Upper lobe of left lung (tissue), 6 donors: ENCODE data around the gene PRSS8. TPM values are rescaled to one million over a fixed set of nuclear protein-coding genes. Genes with fewer than 3 reads are reported as not detected.
"Not testable (repeated sequence)": the region's sequence is repeated elsewhere in the genome, so short reads cannot be mapped to it uniquely, and the experiment has no call there.

Experiments
- ATAC-seq, 2 donors: fragments of 200-7000 bp; cut with Tn5 transposase; one replicate each; pipeline ENCODE4 v1.9.1; 2022; ENCODE audit warnings: mild to moderate bottlenecking in 2 of 2, moderate library complexity in 2 of 2; ENCODE audit not compliant: low FRiP score in 2 of 2
- DNase-seq, 2 donors: peaks; one replicate each; pipeline ENCODE4 v3.0.0-alpha.2; 2019 to 2020
- H3K27ac ChIP-seq, 4 donors: fragments of 200-600 bp; sonication (generic); one replicate each; pipeline ENCODE4 v1.5.1; 2016 to 2019
- H3K27me3 ChIP-seq, 4 donors: fragments of 200-600 bp; sonication (generic); one replicate each; pipeline ENCODE4 v1.5.1; 2017 to 2019
- H3K36me3 ChIP-seq, 4 donors: fragments of 200-600 bp; sonication (generic); one replicate each; pipeline ENCODE4 v1.5.1; 2016 to 2019
- H3K4me1 ChIP-seq, 4 donors: fragments of 200-600 bp; sonication (generic); one replicate each; pipeline ENCODE4 v1.5.1; 2018 to 2019
- H3K4me3 ChIP-seq, 4 donors: fragments of 200-600 bp; sonication (generic); one replicate each; pipeline ENCODE4 v1.5.1; 2017 to 2019; ENCODE audit warnings: mild to moderate bottlenecking in 2 of 4, moderate library complexity in 1 of 4
- H3K9me3 ChIP-seq, 4 donors: fragments of 200-600 bp; sonication (generic); one replicate each; pipeline ENCODE4 v1.5.1; 2018 to 2019
- CTCF ChIP-seq, 6 experiments: fragments of 450-650 bp in 4 of 6; fragments of 200-600 bp in 2 of 6; sonication (generic) in 2 of 6; IDR thresholded peaks; one replicate each; pipeline ENCODE4 v1.5.1; 2016 to 2019; ENCODE audit warnings: antibody characterized with exemption in 6 of 6
- EP300 ChIP-seq, 4 donors: sonication (generic); formaldehyde crosslinking; IDR thresholded peaks; one replicate each; pipeline ENCODE4 v1.5.1; 2017; ENCODE audit warnings: antibody characterized with exemption in 4 of 4, control low read depth in 2 of 4
- POLR2A ChIP-seq, 4 donors: fragments of 450-650 bp; IDR thresholded peaks; one replicate each; pipeline ENCODE4 v1.5.1; 2016 to 2017; ENCODE audit warnings: antibody characterized with exemption in 4 of 4, mild to moderate bottlenecking in 2 of 4
- POLR2AphosphoS5 ChIP-seq, 2 donors: sonication (generic); formaldehyde crosslinking; IDR thresholded peaks; one replicate each; pipeline ENCODE4 v1.5.1; 2017; ENCODE audit warnings: antibody characterized with exemption in 2 of 2
- WGBS, 2 donors: methylation state at CpG; one replicate each; pipeline ENCODE4 v1.1.5; 2017 to 2018; 5-methylcytosine and 5-hydroxymethylcytosine counted together
- total RNA-seq, 6 donors: library from RNA; depleted of rRNA in 4 of 6; stranded (reverse); fragments of >200 nt in 4 of 6; gene quantifications; one replicate each; pipeline versions ENCODE4 v1.1.0 to v1.2.1, GENCODE V29; 2016 to 2021
- donor health status: DM: no; HTN: no; CAD: no; lungs with moderate emphysema.
- donor health status: DM: no; HTN: yes; CAD: no; lungs with severe emphysema.

The PRSS8 gene
- total RNA-seq, 6 donors from 2014 or later = 59.7 to 155 (median 109) TPM

- peak; percentile 92 to 98 for DNase-seq
- Histone ChIP-seq H3K36me3 (peaks cover 3 to 16% (median 11%) of the 10 kb centered on the region in 4 donors), H3K4me1 (peaks cover 15 to 27% (median 18%) of the 10 kb centered on the region in 4 donors), H3K9me3 (no peaks in the 10 kb centered on the region), H3K4me3 (peak overlapping the region in 3 of 4 donors; percentile 5 to 38 (median 23)), H3K27me3 (no peaks in the 10 kb centered on the region), H3K27ac (peak overlapping the region in 3 of 4 donors; percentile 60 to 74 (median 69))
- peak; percentile 93 for ATAC-seq
- TF ChIP-seq POLR2A (IDR thresholded peaks at IDR 0.05) (peak in 1 of 4 donors; percentile 28), POLR2AphosphoS5 (IDR thresholded peaks at IDR 0.05) (peak; percentile 42 to 49), EP300 (IDR thresholded peaks at IDR 0.05) (no peak), CTCF (IDR thresholded peaks at IDR 0.05) (peak; percentile 74 to 90 (median 85))
- WGBS, 2 donors = 8 to 11% methylated on average over 30 to 33 of the region's 33 CpGs
Measured at GRCh38 chr16:31105677-31106213, 29.8 kb downstream of the PRSS8 start.

- not testable (repeated sequence) for H3K36me3 ChIP-seq, H3K9me3 ChIP-seq, H3K4me3 ChIP-seq, H3K27me3 ChIP-seq, H3K4me1 ChIP-seq, H3K27ac ChIP-seq, DNase-seq
- peak in 1 of 2 donors; percentile 19 for ATAC-seq
- WGBS, 2 donors = 84 to 85% methylated on average over 13 of the region's 13 CpGs
Measured at GRCh38 chr16:31100876-31101641, 34.5 kb downstream of the PRSS8 start.

GRCh38 chr16:31099860-31100638 is 35.5 kb downstream of the PRSS8 start:
- WGBS, 2 donors = 60 to 81% methylated on average over 4 of the region's 4 CpGs
- Histone ChIP-seq H3K9me3 (no peaks in the 10 kb centered on the region), H3K4me3 (no peak overlapping the region), H3K36me3 (no peaks in the 10 kb centered on the region), H3K4me1 (peaks cover 6 to 10% (median 7%) of the 10 kb centered on the region in 4 donors), H3K27ac (no peak overlapping the region), H3K27me3 (no peaks in the 10 kb centered on the region)
- DNase-seq (no peak), ATAC-seq (no peak)
- TF ChIP-seq POLR2A (IDR thresholded peaks at IDR 0.05) (no peak), POLR2AphosphoS5 (IDR thresholded peaks at IDR 0.05) (no peak), CTCF (IDR thresholded peaks at IDR 0.05) (no peak), EP300 (IDR thresholded peaks at IDR 0.05) (no peak)

- Histone ChIP-seq H3K4me1 (peaks cover 13 to 31% (median 20%) of the 10 kb centered on the region in 4 donors), H3K9me3 (no peaks in the 10 kb centered on the region), H3K27ac (peak within 1 kb of the TSS; percentile 80 to 89 (median 84)), H3K36me3 (peaks cover 0 to 17% (median 11%) of the 10 kb centered on the region in 4 donors), H3K4me3 (peak within 1 kb of the TSS; percentile 45 to 88 (median 77)), H3K27me3 (no peaks in the 10 kb centered on the region)
- DNase-seq (peak; percentile 96 to 97), ATAC-seq (peak; percentile 96 to 97)
- WGBS, 2 donors = 0% methylated on average over 20 to 61 of the region's 69 CpGs
- TF ChIP-seq POLR2A (IDR thresholded peaks at IDR 0.05) = peak in 2 of 4 donors; percentile 56 to 75
- TF ChIP-seq CTCF (IDR thresholded peaks at IDR 0.05) = peak in 3 of 6 experiments; percentile 17 to 48 (median 39)
- TF ChIP-seq EP300 (IDR thresholded peaks at IDR 0.05) = no peak
- peak; percentile 53 to 85 for TF ChIP-seq POLR2AphosphoS5 (IDR thresholded peaks at IDR 0.05)
Measured at GRCh38 chr16:31094424-31095120, 41.0 kb downstream of the PRSS8 start, which contains the start of gene VKORC1. VKORC1 (minus strand) TSS chr16:31094797; CDS start chr16:31094729, 68 bp downstream.
